HepG2 (cell line): ENCODE measurements around the gene APBB2. TPM values are rescaled to one million over a fixed set of nuclear protein-coding genes. Genes with fewer than 3 reads are reported as not detected.

Source experiments
- ARID5B ChIP-seq: IDR thresholded peaks from 2 replicates; pipeline ENCODE4 v1.4.0; 2020; ENCODE audit warnings: mild to moderate bottlenecking, missing genetic modification reagents
- HNF4A ChIP-seq: sonication (generic); formaldehyde crosslinking; IDR thresholded peaks from 2 replicates; pipeline ENCODE4 v1.4.0; 2020; ENCODE audit warnings: missing genetic modification reagents
- HNRNPLL ChIP-seq: fragments of 200-400 bp; formaldehyde crosslinking; IDR thresholded peaks from 2 replicates; pipeline ENCODE4 v1.6.1; 2017; ENCODE audit warnings: mild to moderate bottlenecking, low read depth, low read length; ENCODE audit not compliant: poor library complexity, severe bottlenecking
- MXI1 ChIP-seq: IDR thresholded peaks from 3 replicates; pipeline ENCODE4 v1.6.1; 2012; ENCODE audit warnings: low read depth, low read length, inconsistent platforms, borderline replicate concordance
- MYPOP ChIP-seq: sonication (generic); formaldehyde crosslinking; IDR thresholded peaks from 2 replicates; pipeline ENCODE4 v1.8.1; 2023; ENCODE audit warnings: mild to moderate bottlenecking, moderate library complexity, missing genetic modification reagents
- PAXIP1 ChIP-seq: sonication (generic); formaldehyde crosslinking; conservative IDR thresholded peaks from 2 replicates; pipeline ENCODE4 v1.4.0; 2020; ENCODE audit warnings: mild to moderate bottlenecking, missing genetic modification reagents, moderate library complexity
- RARA ChIP-seq: IDR thresholded peaks from 2 replicates; pipeline ENCODE4 v1.6.1; 2016; ENCODE audit warnings: missing genetic modification reagents, missing compliant biosample characterization
- RXRA ChIP-seq: sonication (generic); formaldehyde crosslinking; IDR thresholded peaks from 2 replicates; pipeline ENCODE4 v1.5.1; 2020; ENCODE audit warnings: missing genetic modification reagents
- SALL1 ChIP-seq: sonication (generic); formaldehyde crosslinking; IDR thresholded peaks from 2 replicates; pipeline ENCODE4 v1.8.0; 2022; ENCODE audit warnings: mild to moderate bottlenecking, missing genetic modification reagents
- SETDB1 ChIP-seq: sonication (generic); formaldehyde crosslinking; IDR thresholded peaks from 2 replicates; pipeline ENCODE4 v1.5.1; 2020; ENCODE audit warnings: missing genetic modification reagents, mild to moderate bottlenecking, borderline replicate concordance
- SMARCC2 ChIP-seq: fragments of 450-650 bp; IDR thresholded peaks from 2 replicates; pipeline ENCODE4 v1.6.1; 2017; ENCODE audit warnings: antibody characterized with exemption, mild to moderate bottlenecking
- TBP ChIP-seq: sonication (generic); formaldehyde crosslinking; IDR thresholded peaks from 2 replicates; pipeline ENCODE4 v1.5.0; 2020; ENCODE audit warnings: missing genetic modification reagents
- WIZ ChIP-seq: sonication (generic); formaldehyde crosslinking; IDR thresholded peaks from 2 replicates; pipeline ENCODE4 v1.5.1; 2020; ENCODE audit warnings: mild to moderate bottlenecking, missing genetic modification reagents
- ZFX ChIP-seq: sonication (generic); formaldehyde crosslinking; IDR thresholded peaks from 2 replicates; pipeline ENCODE4 v1.4.0; 2020; ENCODE audit warnings: mild to moderate bottlenecking, low read depth, missing genetic modification reagents, moderate library complexity
- ZKSCAN1 ChIP-seq: fragments of 150-350 bp; IDR thresholded peaks from 2 replicates; pipeline ENCODE4 v1.6.1; 2014; ENCODE audit warnings: low read length
- ZNF264 ChIP-seq: sonication (generic); formaldehyde crosslinking; IDR thresholded peaks from 2 replicates; pipeline ENCODE4 v1.4.0; 2020; ENCODE audit warnings: missing genetic modification reagents
- ZNF30 ChIP-seq: sonication (generic); formaldehyde crosslinking; IDR thresholded peaks from 2 replicates; pipeline ENCODE4 v1.5.0; 2020; ENCODE audit warnings: mild to moderate bottlenecking, missing genetic modification reagents
- ZNF549 ChIP-seq: sonication (generic); formaldehyde crosslinking; IDR thresholded peaks from 2 replicates; pipeline ENCODE4 v1.5.0; 2020; ENCODE audit warnings: missing genetic modification reagents
- ZXDC ChIP-seq: sonication (generic); formaldehyde crosslinking; IDR thresholded peaks from 2 replicates; pipeline ENCODE4 v1.5.0; 2020; ENCODE audit warnings: mild to moderate bottlenecking, missing genetic modification reagents
- polyA plus RNA-seq, 8 experiments: library from polyadenylated mRNA; depleted of rRNA in 3 of 8; stranded (reverse) in 7 of 8; unstranded in 1 of 8; fragments of >200 nt; fragmentation: Illumina TruSeq in 4 of 8; extraction: Trizol in 4 of 8; gene quantifications; 2 replicates each; pipeline versions ENCODE4 v1.2.1 to v1.2.3, GENCODE V29; 2011 to 2016; ENCODE audit warnings: low read depth in 4 of 8, missing spikeins in 1 of 8, mixed read lengths in 1 of 8; ENCODE audit not compliant: insufficient read depth in 1 of 8
- total RNA-seq, 5 experiments: library from RNA; depleted of rRNA; stranded (reverse); fragments of >200 nt; fragmentation: Illumina TruSeq; extraction: Trizol; gene quantifications; 2 replicates each; pipeline ENCODE4 v1.2.3, GENCODE V29; 2016; ENCODE audit warnings: low read depth in 1 of 5

Gene APBB2
- total and polyA plus RNA-seq, 2 of the 13 experiments (the other 11 are each of a cell fraction or from before 2014, with no cell fraction given), result 11.7 to 17.0 TPM

- TF ChIP-seq PAXIP1 (CRISPR knock-in tag), result peak; percentile 65
- 0 out of 2 replicates have a peak, but pooled peaks have one; percentile 22 for TF ChIP-seq SALL1 (CRISPR knock-in tag)
- TF ChIP-seq MYPOP (CRISPR knock-in tag), result no peak
- TF ChIP-seq ARID5B (CRISPR knock-in tag), result 0 out of 2 replicates have a peak, but pooled peaks have one; percentile 10
- no peak for TF ChIP-seq ZNF264 (CRISPR knock-in tag)
- 0 out of 2 replicates have a peak, but pooled peaks have one; percentile 17 for TF ChIP-seq HNF4A (CRISPR knock-in tag)
- no peak for TF ChIP-seq ZNF549 (CRISPR knock-in tag)
- no peak for TF ChIP-seq SETDB1 (CRISPR knock-in tag)
- TF ChIP-seq SMARCC2, result no peak
- peak; percentile 73 for TF ChIP-seq RARA (CRISPR knock-in tag)
- TF ChIP-seq MXI1, result peak; percentile 26; the same call in 1 of the 3 replicates
- TF ChIP-seq ZXDC (CRISPR knock-in tag), result no peak
- TF ChIP-seq RXRA (CRISPR knock-in tag), result 0 out of 2 replicates have a peak, but pooled peaks have one; percentile 33
- TF ChIP-seq ZKSCAN1, result no peak
- TF ChIP-seq ZNF30 (CRISPR knock-in tag), result no peak
- TF ChIP-seq HNRNPLL, result no peak
- TF ChIP-seq ZFX (CRISPR knock-in tag), result no peak
- TF ChIP-seq TBP (CRISPR knock-in tag), result no peak
- TF ChIP-seq WIZ (CRISPR knock-in tag), result no peak
These were observed 371.5 kb downstream of the APBB2 start (continued) for GRCh38 chr4:40842725-40843423.
